H1 (cell line): ENCODE measurements around the gene SLCO2A1. TPM values are rescaled to one million over a fixed set of nuclear protein-coding genes. Genes with fewer than 3 reads are reported as not detected.

ENCODE experiments used
- CTCF ChIA-PET: fragments of 300-600 bp; sonication (Branson Sonifier 250); formaldehyde crosslinking; loops from one replicate; lab custom pipeline; 2021; ENCODE audit not compliant: partially characterized antibody; lab: Charles Lee
- POLR2A ChIA-PET: fragments of 300-600 bp; sonication (Branson Sonifier 250); formaldehyde crosslinking; loops from one replicate; lab custom pipeline; 2021; ENCODE audit warnings: inconsistent platforms; ENCODE audit not compliant: partially characterized antibody; lab: Charles Lee
- DNase-seq, 2 experiments: peaks; one replicate each; pipeline versions ENCODE4 v3.0.0 to v3.0.0-alpha.2; 2010 to 2022; ENCODE audit warnings: low spot score in 2 of 2, low read depth in 1 of 2, mixed read lengths in 1 of 2
- FAIRE-seq: peaks from 2 replicates; lab custom pipeline; 2011; peaks lifted over from hg19 to GRCh38; lab: Jason Lieb, UNC
- H2AFZ ChIP-seq: 2 replicates; pipeline ENCODE4 v1.8.1; 2012; ENCODE audit warnings: low read length, inconsistent platforms
- H2AK5ac ChIP-seq: 2 replicates; pipeline ENCODE4 v1.6.1; 2013; ENCODE audit warnings: low read depth, low read length
- H2BK120ac ChIP-seq: replicated peaks from 2 replicates; pipeline ENCODE3; 2013; ENCODE audit warnings: low read depth, low read length, inconsistent platforms
- H2BK12ac ChIP-seq: 2 replicates; pipeline ENCODE4 v1.6.1; 2013; ENCODE audit warnings: low read depth, low read length
- H2BK15ac ChIP-seq: 2 replicates; pipeline ENCODE4 v1.6.1; 2013; ENCODE audit warnings: low read length
- H2BK20ac ChIP-seq: 2 replicates; pipeline ENCODE4 v1.6.1; 2013; ENCODE audit warnings: low read length
- H2BK5ac ChIP-seq: 2 replicates; pipeline ENCODE4 v1.6.1; 2013; ENCODE audit warnings: low read depth, low read length
- H3K14ac ChIP-seq: 2 replicates; pipeline ENCODE4 v1.6.1; 2013; ENCODE audit warnings: inconsistent platforms; ENCODE audit not compliant: insufficient read length
- H3K18ac ChIP-seq: 2 replicates; pipeline ENCODE4 v1.6.1; 2013; ENCODE audit warnings: low read length; ENCODE audit errors: extremely low read depth
- H3K23ac ChIP-seq: 2 replicates; pipeline ENCODE4 v1.6.1; 2013; ENCODE audit warnings: inconsistent platforms; ENCODE audit not compliant: insufficient read length
- H3K23me2 ChIP-seq: 2 replicates; pipeline ENCODE4 v1.6.1; 2013; ENCODE audit warnings: low read depth, low read length
- H3K27ac ChIP-seq: 2 replicates; pipeline ENCODE4 v1.6.1; 2011; ENCODE audit warnings: low read depth, low read length, inconsistent platforms
- H3K27me3 ChIP-seq, 4 experiments: replicated peaks in 1 of 4; 1 replicate in 1 of 4; 2 replicates in 3 of 4; pipeline versions ENCODE4 v1.6.1 to v1.8.1; 2011 to 2013; ENCODE audit warnings: low read length in 3 of 4, mild to moderate bottlenecking in 3 of 4, inconsistent platforms in 2 of 4, mixed read lengths in 2 of 4, moderate library complexity in 1 of 4; ENCODE audit not compliant: control insufficient read depth in 3 of 4, insufficient read depth in 3 of 4; ENCODE audit errors: extremely low read depth in 1 of 4
- H3K36me3 ChIP-seq, 4 experiments: 2 replicates each; pipeline versions ENCODE4 v1.6.1 to v1.8.1; 2011 to 2013; ENCODE audit warnings: mild to moderate bottlenecking in 4 of 4, low read length in 3 of 4, moderate library complexity in 2 of 4, control low read depth in 1 of 4, inconsistent platforms in 1 of 4; ENCODE audit not compliant: insufficient read depth in 4 of 4, control insufficient read depth in 2 of 4
- H3K4ac ChIP-seq: replicated peaks from 2 replicates; pipeline ENCODE3; 2013; ENCODE audit warnings: low read length, low read depth, mixed read lengths, inconsistent platforms; ENCODE audit not compliant: insufficient read length
- H3K4me1 ChIP-seq, 4 experiments: replicated peaks in 1 of 4; 1 replicate in 1 of 4; 2 replicates in 3 of 4; pipeline versions ENCODE4 v1.6.1 to v1.8.1; 2011 to 2013; ENCODE audit warnings: low read length in 3 of 4, inconsistent platforms in 2 of 4, mixed read lengths in 1 of 4; ENCODE audit not compliant: insufficient read depth in 4 of 4, control insufficient read depth in 3 of 4
- H3K4me2 ChIP-seq, 2 experiments: 2 replicates each; pipeline versions ENCODE4 v1.6.1 to v1.8.1; 2011 to 2013; ENCODE audit warnings: low read depth in 2 of 2, low read length in 2 of 2, control low read depth in 1 of 2, inconsistent platforms in 1 of 2, mild to moderate bottlenecking in 1 of 2; ENCODE audit not compliant: insufficient read depth in 1 of 2
- H3K4me3 ChIP-seq, 4 experiments: fragments of 200-600, 300-600 bp in 1 of 4; sonication (generic), shearing (Covaris generic), sonication (Bioruptor Twin) in 1 of 4; 2 replicates each; pipeline versions ENCODE4 v1.5.1 to v1.8.1; 2011 to 2016; ENCODE audit warnings: low read length in 4 of 4, low read depth in 3 of 4, control low read depth in 2 of 4, inconsistent platforms in 2 of 4, mild to moderate bottlenecking in 2 of 4, mixed read lengths in 1 of 4, moderate library complexity in 1 of 4; ENCODE audit not compliant: insufficient read depth in 2 of 4; ENCODE audit errors: extremely low read depth in 1 of 4
- H3K56ac ChIP-seq: replicated peaks from 2 replicates; pipeline ENCODE3; 2013; ENCODE audit warnings: low read depth, mild to moderate bottlenecking, mixed read lengths, low read length, inconsistent platforms; ENCODE audit not compliant: insufficient read length
- H3K79me1 ChIP-seq: 2 replicates; pipeline ENCODE4 v1.6.1; 2013; ENCODE audit warnings: low read depth, low read length, control low read depth
- H3K79me2 ChIP-seq, 2 experiments: 2 replicates each; pipeline versions ENCODE4 v1.6.1 to v1.8.1; 2012 to 2013; ENCODE audit warnings: low read length in 2 of 2, mild to moderate bottlenecking in 2 of 2, inconsistent platforms in 1 of 2; ENCODE audit not compliant: insufficient read depth in 2 of 2, control insufficient read depth in 1 of 2
- H3K9ac ChIP-seq, 4 experiments: replicated peaks in 1 of 4; 1 replicate in 1 of 4; 2 replicates in 3 of 4; pipeline versions ENCODE4 v1.6.1 to v1.8.1; 2011 to 2013; ENCODE audit warnings: low read depth in 3 of 4, low read length in 3 of 4, control low read depth in 2 of 4, mild to moderate bottlenecking in 2 of 4, moderate library complexity in 2 of 4, inconsistent platforms in 1 of 4; ENCODE audit errors: extremely low read depth in 1 of 4
- H3K9me3 ChIP-seq, 2 experiments: 2 replicates each; pipeline versions ENCODE4 v1.6.1 to v1.8.1; 2012 to 2013; ENCODE audit warnings: mild to moderate bottlenecking in 2 of 2, moderate library complexity in 2 of 2, control low read depth in 1 of 2, inconsistent platforms in 1 of 2, low read depth in 1 of 2, low read length in 1 of 2, mixed read lengths in 1 of 2; ENCODE audit not compliant: insufficient read depth in 2 of 2
- H4K20me1 ChIP-seq, 2 experiments: replicated peaks in 1 of 2; 2 replicates each; pipeline versions ENCODE3 to v1.8.1; 2011 to 2013; ENCODE audit warnings: inconsistent platforms in 2 of 2, low read length in 2 of 2, mild to moderate bottlenecking in 1 of 2; ENCODE audit not compliant: insufficient read depth in 2 of 2, control insufficient read depth in 1 of 2
- H4K5ac ChIP-seq: 2 replicates; pipeline ENCODE4 v1.6.1; 2013; ENCODE audit warnings: low read length, low read depth, mixed read lengths, inconsistent platforms; ENCODE audit not compliant: insufficient read length
- H4K8ac ChIP-seq: 2 replicates; pipeline ENCODE4 v1.8.0; 2013; ENCODE audit warnings: mild to moderate bottlenecking, moderate library complexity, low read length, inconsistent platforms; ENCODE audit not compliant: insufficient read depth; ENCODE audit errors: extremely low read depth
- H4K91ac ChIP-seq: replicated peaks from 2 replicates; pipeline ENCODE3; 2013; ENCODE audit warnings: low read length, mixed read lengths, inconsistent platforms; ENCODE audit not compliant: insufficient read length
- ASH2L ChIP-seq: fragments of 200-600, 300-600 bp; sonication (generic); IDR thresholded peaks from one replicate; pipeline ENCODE4 v1.7.1; 2017; ENCODE audit warnings: low read length
- BRCA1 ChIP-seq: IDR thresholded peaks from 2 replicates; pipeline ENCODE4 v1.6.1; 2012; ENCODE audit warnings: low read depth, low read length, improper control_type of control experiment
- CHD1 ChIP-seq: IDR thresholded peaks from 2 replicates; pipeline ENCODE4 v1.6.1; 2012; ENCODE audit warnings: low read depth, low read length, improper control_type of control experiment
- GTF2F1 ChIP-seq: IDR thresholded peaks from 2 replicates; pipeline ENCODE4 v1.6.1; 2012; ENCODE audit warnings: low read depth, low read length, improper control_type of control experiment, borderline replicate concordance
- SIRT6 ChIP-seq: IDR thresholded peaks from one replicate; pipeline ENCODE4 v1.7.1; 2012; ENCODE audit warnings: low read length, inconsistent platforms
- WGBS, 2 experiments: shearing (Covaris generic) in 1 of 2; methylation state at CpG; one replicate each; pipeline versions ENCODE4 v1.1.6 to v1.1.7; 2013 to 2015; ENCODE audit warnings: low lambda C conversion rate in 2 of 2, mixed read lengths in 2 of 2, inconsistent platforms in 1 of 2, low coverage in 1 of 2, missing lambda C conversion rate in 1 of 2; ENCODE audit not compliant: insufficient replicate concordance in 2 of 2, insufficient coverage in 1 of 2, insufficient read length in 1 of 2; ENCODE audit errors: extremely low coverage in 1 of 2, missing lambda C conversion rate in 1 of 2; 5-methylcytosine and 5-hydroxymethylcytosine counted together
- polyA plus RNA-seq, 7 experiments: library from polyadenylated mRNA; depleted of rRNA in 3 of 7; stranded (reverse) in 5 of 7; unstranded in 2 of 7; fragments of >200 nt in 5 of 7; fragments of 200-250 nt in 2 of 7; gene quantifications; 1 replicate in 5 of 7; 2 replicates in 1 of 7; 4 replicates in 1 of 7; pipeline versions ENCODE4 v1.2.1 to v1.2.3, GENCODE V29; 2011 to 2013; ENCODE audit warnings: missing spikeins in 2 of 7, mixed read lengths in 2 of 7
- total RNA-seq: library from RNA; stranded (reverse); fragmentation: NEBNext Ultra II Directional; extraction: Animal tissue kit (Norgen Biotek cat#: 25700); gene quantifications from 2 replicates; pipeline ENCODE4 v1.2.1, GENCODE V29; 2021

The SLCO2A1 gene
- total and polyA plus RNA-seq, 2 of the 8 experiments (the other 6 are each of a cell fraction or from before 2014, with no cell fraction given): 1.1 to 2.3 TPM

GRCh38 chr3:133965013-133965570 lies 64.6 kb downstream of the SLCO2A1 start:
- Histone ChIP-seq H2BK20ac (no peak overlapping the region), H3K4ac (no peak overlapping the region), H3K14ac (no peak overlapping the region), H3K9me3 (no peaks in the 10 kb centered on the region), H2BK15ac (no peak overlapping the region), H3K4me2 (no peak overlapping the region), H3K23me2 (peaks cover 4% of the 10 kb centered on the region; the same call in 1 of the 2 replicates), H2BK5ac (no peak overlapping the region), H2AFZ (no peak overlapping the region), H3K79me2 (no peaks in the 10 kb centered on the region), H3K36me3 (no peaks in the 10 kb centered on the region), H3K4me3 (no peak overlapping the region), H3K27me3 (no peaks in the 10 kb centered on the region), H2AK5ac (no peak overlapping the region), H3K79me1 (no peaks in the 10 kb centered on the region), H4K5ac (no peak overlapping the region), H3K27ac (no peak overlapping the region), H3K18ac (no peak overlapping the region), H3K56ac (no peak overlapping the region), H4K91ac (no peak overlapping the region), H4K20me1 (no peaks in the 10 kb centered on the region), H2BK12ac (no peak overlapping the region), H3K9ac (no peak overlapping the region), H3K4me1 (no peaks in the 10 kb centered on the region), H4K8ac (no peak overlapping the region), H3K23ac (no peak overlapping the region), H2BK120ac (no peak overlapping the region)
- TF ChIP-seq BRCA1 (no peak), SIRT6 (no peak), GTF2F1 (no peak), ASH2L (no peak), CHD1 (no peak)
- DNase-seq (no peak), FAIRE-seq (no peak)
- CTCF ChIA-PET: interaction anchor here (0.6 to 5.2 kb wide), 25 partner anchors 9 to 372 kb away, joined by 3 to 32 read pairs (median 4); no protein-coding TSS in a partner anchor
- 89% methylated on average over 12 of the region's 12 CpGs; no CpG with 5 or more reads in 1 of the 2 experiments for WGBS, 2 experiments
- POLR2A ChIA-PET: interaction anchor here (1.2 kb wide), 1 partner anchor 9 kb away, joined by 4 read pairs; no protein-coding TSS in a partner anchor
